Measurements from ENCODE around the gene SLC10A1. TPM values are rescaled to one million over a fixed set of nuclear protein-coding genes. Genes with fewer than 3 reads are reported as not detected.

SLC10A1 gene
- total RNA-seq, 1 donor from 2014 or later: not detected

GRCh38 chr14:69779088-69779487 is 18.0 kb downstream of the SLC10A1 start:
- CTCF ChIA-PET: no interaction called here
- peaks cover 19% of the 10 kb centered on the region for H3K4me1 Mint-ChIP-seq
- no peak for ATAC-seq (ENCODE audit: low read depth)

GRCh38 chr14:69776875-69777453 is 20.1 kb downstream of the SLC10A1 start:
- intact Hi-C loops (cut with micrococcal nuclease): no loop called here
- ATAC-seq (ENCODE audit: low read depth): no peak
- peaks cover 28% of the 10 kb centered on the region for H3K4me1 Mint-ChIP-seq
- H3K27ac Mint-ChIP-seq: no peak overlapping the region
- POLR2A ChIA-PET: interaction anchor here (0.9 kb wide), 1 partner anchor 9 kb away, joined by 3 read pairs; no protein-coding TSS in a partner anchor
- peaks cover 87% of the 10 kb centered on the region for H3K36me3 Mint-ChIP-seq (ENCODE audit: low read depth)
- no peak for DNase-seq
- H3K9me3 Mint-ChIP-seq: no peaks in the 10 kb centered on the region
- no peaks in the 10 kb centered on the region for H3K27me3 Mint-ChIP-seq
- no peak for TF ChIP-seq CTCF (IDR thresholded peaks at IDR 0.05)
- CTCF ChIA-PET: no interaction called here
- H3K4me3 Mint-ChIP-seq: no peak overlapping the region

More at GRCh38 chr14:69779088-69779487, 18.0 kb downstream of the SLC10A1 start:
- Mint-ChIP-seq H3K9me3 (no peaks in the 10 kb centered on the region), H3K27ac (no peak overlapping the region), H3K4me3 (no peak overlapping the region), H3K36me3 (ENCODE audit: low read depth) (peaks cover 66% of the 10 kb centered on the region), H3K27me3 (no peaks in the 10 kb centered on the region)
- no peak for DNase-seq
- no peak for TF ChIP-seq CTCF (IDR thresholded peaks at IDR 0.05)
- POLR2A ChIA-PET: interaction anchor here (0.8 to 1.1 kb wide), 2 partner anchors 11 to 13 kb away, joined by 3 read pairs; no protein-coding TSS in a partner anchor
- intact Hi-C loops (cut with micrococcal nuclease): no loop called here

GRCh38 chr14:69775012-69775411 is 22.0 kb downstream of the SLC10A1 start:
- intact Hi-C loops (cut with micrococcal nuclease): no loop called here
- Mint-ChIP-seq H3K27me3 (no peaks in the 10 kb centered on the region), H3K27ac (no peak overlapping the region), H3K36me3 (ENCODE audit: low read depth) (peaks cover 93% of the 10 kb centered on the region), H3K4me1 (peaks cover 39% of the 10 kb centered on the region), H3K9me3 (no peaks in the 10 kb centered on the region), H3K4me3 (no peak overlapping the region)
- CTCF ChIA-PET: no interaction called here
- DNase-seq: no peak
- POLR2A ChIA-PET: no interaction called here
- ATAC-seq (ENCODE audit: low read depth): no peak
- no peak for TF ChIP-seq CTCF (IDR thresholded peaks at IDR 0.05)

- Mint-ChIP-seq H3K27me3 (no peaks in the 10 kb centered on the region), H3K4me3 (no peak overlapping the region), H3K36me3 (ENCODE audit: low read depth) (peaks cover 94% of the 10 kb centered on the region), H3K4me1 (peaks cover 50% of the 10 kb centered on the region), H3K27ac (no peak overlapping the region), H3K9me3 (no peaks in the 10 kb centered on the region)
- no peak for DNase-seq
- TF ChIP-seq CTCF (IDR thresholded peaks at IDR 0.05): no peak
- CTCF ChIA-PET: no interaction called here
- POLR2A ChIA-PET: interaction anchor here (0.6 to 0.9 kb wide), 3 partner anchors 685 to 1992 kb away, joined by 3 to 6 read pairs (median 3); no protein-coding TSS in a partner anchor
- intact Hi-C loops (cut with micrococcal nuclease): no loop called here
- ATAC-seq (ENCODE audit: low read depth): no peak
Observed at GRCh38 chr14:69773571-69774276, 23.3 kb downstream of the SLC10A1 start.

Data from activated B cell treated with CpG ODN at 0.5 μM for 24 hours (primary cell).